CD4-positive, CD25-positive, alpha-beta regulatory T cell (primary cell): ENCODE data around the gene INPP4A. TPM values are rescaled to one million over a fixed set of nuclear protein-coding genes. Genes with fewer than 3 reads are reported as not detected.
A peak's percentile ranks its signal among the peaks of the same experiment; 100 is the strongest.

Experiments used
- ATAC-seq, 2 donors: fragments of 150-1000 bp; cut with Tn5 transposase; one replicate each; pipeline ENCODE4 v1.10.0; 2021; ENCODE audit warnings: low read depth in 2 of 2, moderate number of reproducible peaks in 2 of 2, moderate library complexity in 1 of 2
- DNase-seq, 3 donors: peaks; one replicate each; pipeline versions ENCODE4 v3.0.0 to v3.0.0-alpha.2; 2012 to 2022; ENCODE audit warnings: mixed read lengths in 1 of 3
- H3K27ac ChIP-seq: one replicate; pipeline ENCODE4 v1.7.0; 2013; ENCODE audit warnings: mild to moderate bottlenecking, low read length; ENCODE audit not compliant: insufficient read depth, poor library complexity, severe bottlenecking
- H3K27me3 ChIP-seq: one replicate; pipeline ENCODE4 v1.7.0; 2013; ENCODE audit warnings: low read length; ENCODE audit not compliant: control insufficient read depth, insufficient read depth
- H3K36me3 ChIP-seq: one replicate; pipeline ENCODE4 v1.7.0; 2013; ENCODE audit warnings: mild to moderate bottlenecking, low read length, moderate library complexity; ENCODE audit not compliant: control insufficient read depth, insufficient read depth
- H3K4me1 ChIP-seq: 2 replicates; pipeline ENCODE4 v1.7.0; 2013; ENCODE audit warnings: mild to moderate bottlenecking, low read length; ENCODE audit not compliant: insufficient read depth, control insufficient read depth, poor library complexity, severe bottlenecking
- H3K4me3 ChIP-seq: one replicate; pipeline ENCODE4 v1.7.0; 2013; ENCODE audit warnings: low read depth, mild to moderate bottlenecking, low read length, moderate library complexity
- H3K9me3 ChIP-seq, 2 experiments: 1 replicate in 1 of 2; 2 replicates in 1 of 2; pipeline ENCODE4 v1.7.0; 2013; ENCODE audit warnings: low read length in 2 of 2, mild to moderate bottlenecking in 1 of 2, moderate library complexity in 1 of 2; ENCODE audit not compliant: control insufficient read depth in 2 of 2
- H3K27ac Mint-ChIP-seq, 3 donors: one replicate each; pipeline ENCODE4 v1.8.0; 2020 to 2022; ENCODE audit warnings: mild to moderate bottlenecking in 3 of 3, mixed read lengths in 3 of 3, moderate library complexity in 2 of 3
- H3K27me3 Mint-ChIP-seq: one replicate; pipeline ENCODE4 v1.8.0; 2022; ENCODE audit warnings: mild to moderate bottlenecking, mixed read lengths
- H3K36me3 Mint-ChIP-seq: one replicate; pipeline ENCODE4 v1.8.0; 2020; ENCODE audit warnings: mixed read lengths
- H3K4me1 Mint-ChIP-seq, 4 donors: one replicate each; pipeline ENCODE4 v1.8.0; 2020 to 2022; ENCODE audit warnings: mixed read lengths in 4 of 4, mild to moderate bottlenecking in 1 of 4
- H3K4me3 Mint-ChIP-seq, 4 donors: one replicate each; pipeline ENCODE4 v1.8.0; 2020 to 2022; ENCODE audit warnings: mild to moderate bottlenecking in 4 of 4, mixed read lengths in 4 of 4, moderate library complexity in 3 of 4
- H3K9me3 Mint-ChIP-seq, 7 donors: one replicate each; pipeline ENCODE4 v1.8.0; 2020 to 2022; ENCODE audit warnings: mixed read lengths in 7 of 7, mild to moderate bottlenecking in 3 of 7, moderate library complexity in 2 of 7
- polyA plus RNA-seq, 4 donors: library from polyadenylated mRNA; unstranded; fragments of 300-500 nt; fragmentation: Illumina TruSeq; gene quantifications; one replicate each; pipeline ENCODE4 v1.2.3, GENCODE V29; 2021
- total RNA-seq: library from RNA; stranded (reverse); gene quantifications from one replicate; pipeline ENCODE4 v1.2.3, GENCODE V29; 2022

Gene INPP4A
- total and polyA plus RNA-seq, 5 donors from 2014 or later = 27.9 to 106 (median 31.5) TPM

- H3K27me3 Mint-ChIP-seq = no peaks in the 10 kb centered on the region
- H3K27ac Mint-ChIP-seq = no peak overlapping the region
- Histone ChIP-seq H3K27ac (no peak overlapping the region), H3K4me3 (no peak overlapping the region), H3K4me1 (peaks cover 8% of the 10 kb centered on the region), H3K36me3 (peaks cover 42% of the 10 kb centered on the region), H3K27me3 (no peaks in the 10 kb centered on the region), H3K9me3 (no peaks in the 10 kb centered on the region)
- no peaks in the 10 kb centered on the region for H3K9me3 Mint-ChIP-seq
- DNase-seq (no peak), ATAC-seq (no peak)
- peaks cover 25 to 29% (median 25%) of the 10 kb centered on the region in 4 donors for H3K4me1 Mint-ChIP-seq
- peaks cover 30% of the 10 kb centered on the region for H3K36me3 Mint-ChIP-seq
- H3K4me3 Mint-ChIP-seq = no peak overlapping the region
These were observed 76.6 kb downstream of the INPP4A start for GRCh38 chr2:98521266-98521665.

GRCh38 chr2:98522854-98523253 lies 78.2 kb downstream of the INPP4A start:
- Histone ChIP-seq H3K27me3 (no peaks in the 10 kb centered on the region), H3K27ac (no peak overlapping the region), H3K9me3 (no peaks in the 10 kb centered on the region), H3K36me3 (peaks cover 46% of the 10 kb centered on the region), H3K4me1 (no peaks in the 10 kb centered on the region), H3K4me3 (no peak overlapping the region)
- H3K4me3 Mint-ChIP-seq = no peak overlapping the region
- no peaks in the 10 kb centered on the region for H3K27me3 Mint-ChIP-seq
- ATAC-seq (no peak), DNase-seq (no peak)
- H3K27ac Mint-ChIP-seq = peak overlapping the region in 1 of 3 donors; percentile 16
- peaks cover 9 to 24% (median 13%) of the 10 kb centered on the region in 4 donors for H3K4me1 Mint-ChIP-seq
- peaks cover 0 to 4% (median 0%) of the 10 kb centered on the region in 7 donors for H3K9me3 Mint-ChIP-seq
- peaks cover 35% of the 10 kb centered on the region for H3K36me3 Mint-ChIP-seq

- peaks cover 46% of the 10 kb centered on the region for H3K36me3 ChIP-seq
- H3K4me3 ChIP-seq = no peak overlapping the region
- no peaks in the 10 kb centered on the region for H3K27me3 ChIP-seq
- ATAC-seq = no peak
- no peak overlapping the region for H3K4me3 Mint-ChIP-seq
- H3K36me3 Mint-ChIP-seq = peaks cover 33% of the 10 kb centered on the region
- H3K27ac ChIP-seq = no peak overlapping the region
- H3K27ac Mint-ChIP-seq = no peak overlapping the region
- no peaks in the 10 kb centered on the region for H3K4me1 ChIP-seq
- no peaks in the 10 kb centered on the region for H3K27me3 Mint-ChIP-seq
- peaks cover 0 to 4% (median 0%) of the 10 kb centered on the region in 7 donors for H3K9me3 Mint-ChIP-seq
- H3K9me3 ChIP-seq = no peaks in the 10 kb centered on the region
- DNase-seq = no peak
- H3K4me1 Mint-ChIP-seq = peaks cover 4 to 28% (median 8%) of the 10 kb centered on the region in 4 donors
These were observed 79.5 kb downstream of the INPP4A start for GRCh38 chr2:98524168-98524567.

GRCh38 chr2:98528349-98528748 lies 83.7 kb downstream of the INPP4A start:
- no peak for ATAC-seq
- peaks cover 23% of the 10 kb centered on the region for H3K36me3 ChIP-seq
- H3K9me3 ChIP-seq = no peaks in the 10 kb centered on the region
- H3K4me3 ChIP-seq = no peak overlapping the region
- no peak for DNase-seq
- Mint-ChIP-seq H3K27me3 (no peaks in the 10 kb centered on the region), H3K36me3 (peaks cover 28% of the 10 kb centered on the region), H3K27ac (peak overlapping the region in 2 of 3 donors; percentile 5), H3K9me3 (peaks cover 0 to 4% (median 0%) of the 10 kb centered on the region in 7 donors), H3K4me3 (no peak overlapping the region), H3K4me1 (peaks cover 4 to 24% (median 9%) of the 10 kb centered on the region in 4 donors)
- H3K27me3 ChIP-seq = no peaks in the 10 kb centered on the region
- no peaks in the 10 kb centered on the region for H3K4me1 ChIP-seq
- H3K27ac ChIP-seq = no peak overlapping the region

GRCh38 chr2:98530114-98530513 lies 85.5 kb downstream of the INPP4A start:
- H3K36me3 ChIP-seq = peaks cover 35% of the 10 kb centered on the region
- H3K9me3 ChIP-seq = no peaks in the 10 kb centered on the region
- H3K4me1 ChIP-seq = no peaks in the 10 kb centered on the region
- H3K27me3 ChIP-seq = no peaks in the 10 kb centered on the region
- Mint-ChIP-seq H3K4me1 (peaks cover 0 to 16% (median 5%) of the 10 kb centered on the region in 4 donors), H3K27ac (peak overlapping the region; percentile 15 to 80 (median 48)), H3K9me3 (peaks cover 0 to 4% (median 0%) of the 10 kb centered on the region in 7 donors), H3K27me3 (no peaks in the 10 kb centered on the region), H3K36me3 (peaks cover 20% of the 10 kb centered on the region), H3K4me3 (no peak overlapping the region)
- H3K27ac ChIP-seq = no peak overlapping the region
- H3K4me3 ChIP-seq = no peak overlapping the region
- DNase-seq = no peak
- ATAC-seq = no peak

GRCh38 chr2:98532756-98533155 lies 88.1 kb downstream of the INPP4A start:
- Mint-ChIP-seq H3K27me3 (no peaks in the 10 kb centered on the region), H3K9me3 (no peaks in the 10 kb centered on the region), H3K4me1 (peaks cover 0 to 8% (median 4%) of the 10 kb centered on the region in 4 donors), H3K4me3 (no peak overlapping the region), H3K36me3 (peaks cover 24% of the 10 kb centered on the region), H3K27ac (no peak overlapping the region)
- H3K27me3 ChIP-seq = no peaks in the 10 kb centered on the region
- no peak for DNase-seq
- H3K36me3 ChIP-seq = peaks cover 52% of the 10 kb centered on the region
- H3K4me3 ChIP-seq = no peak overlapping the region
- no peaks in the 10 kb centered on the region for H3K4me1 ChIP-seq
- no peaks in the 10 kb centered on the region for H3K9me3 ChIP-seq
- H3K27ac ChIP-seq = no peak overlapping the region
- ATAC-seq = no peak

GRCh38 chr2:98533547-98533946 lies 88.9 kb downstream of the INPP4A start:
- no peaks in the 10 kb centered on the region for H3K9me3 ChIP-seq
- H3K4me3 ChIP-seq = no peak overlapping the region
- no peaks in the 10 kb centered on the region for H3K27me3 Mint-ChIP-seq
- H3K4me3 Mint-ChIP-seq = no peak overlapping the region
- H3K27me3 ChIP-seq = no peaks in the 10 kb centered on the region
- ATAC-seq (no peak), DNase-seq (no peak)
- no peak overlapping the region for H3K27ac ChIP-seq
- H3K9me3 Mint-ChIP-seq = no peaks in the 10 kb centered on the region
- H3K4me1 Mint-ChIP-seq = peaks cover 0 to 4% (median 2%) of the 10 kb centered on the region in 4 donors
- peaks cover 59% of the 10 kb centered on the region for H3K36me3 ChIP-seq
- no peak overlapping the region for H3K27ac Mint-ChIP-seq
- no peaks in the 10 kb centered on the region for H3K4me1 ChIP-seq
- peaks cover 28% of the 10 kb centered on the region for H3K36me3 Mint-ChIP-seq

GRCh38 chr2:98534761-98535160 lies 90.1 kb downstream of the INPP4A start:
- ATAC-seq = no peak
- Histone ChIP-seq H3K27ac (no peak overlapping the region), H3K4me3 (no peak overlapping the region), H3K36me3 (peaks cover 72% of the 10 kb centered on the region), H3K4me1 (no peaks in the 10 kb centered on the region), H3K27me3 (no peaks in the 10 kb centered on the region), H3K9me3 (no peaks in the 10 kb centered on the region)
- Mint-ChIP-seq H3K4me3 (no peak overlapping the region), H3K9me3 (no peaks in the 10 kb centered on the region), H3K36me3 (peaks cover 38% of the 10 kb centered on the region), H3K27me3 (no peaks in the 10 kb centered on the region), H3K27ac (peak overlapping the region in 2 of 3 donors; percentile 36 to 48), H3K4me1 (peaks cover 0 to 4% (median 2%) of the 10 kb centered on the region in 4 donors)
- DNase-seq = no peak
